ENCODE results near the gene OR6B1. TPM values are rescaled to one million over a fixed set of nuclear protein-coding genes. Genes with fewer than 3 reads are reported as not detected.

Gene OR6B1
- total RNA-seq (not detected), polyA plus RNA-seq (ENCODE audit: insufficient read depth in 1 of 8, insufficient read length in 8 of 8, low replicate concordance in 1 of 8) (under 1 TPM in 1 of 8 donors, not detected in 7; 0.04 TPM)
- long read RNA-seq, donor 1: 0 reads
- long read RNA-seq, donor 2: 0 reads
- long read RNA-seq, donor 3: 0 reads
- long read RNA-seq, donor 4: 0 reads
- long read RNA-seq, donor 5: 0 reads
- long read RNA-seq, donor 6: 0 reads
- long read RNA-seq, donor 7: 0 reads
- long read RNA-seq, donor 8: 0 reads
- long read RNA-seq, donor 9: 0 reads
- long read RNA-seq, donor 10: 0 reads
- long read RNA-seq, donor 11: 0 reads

DNA sequence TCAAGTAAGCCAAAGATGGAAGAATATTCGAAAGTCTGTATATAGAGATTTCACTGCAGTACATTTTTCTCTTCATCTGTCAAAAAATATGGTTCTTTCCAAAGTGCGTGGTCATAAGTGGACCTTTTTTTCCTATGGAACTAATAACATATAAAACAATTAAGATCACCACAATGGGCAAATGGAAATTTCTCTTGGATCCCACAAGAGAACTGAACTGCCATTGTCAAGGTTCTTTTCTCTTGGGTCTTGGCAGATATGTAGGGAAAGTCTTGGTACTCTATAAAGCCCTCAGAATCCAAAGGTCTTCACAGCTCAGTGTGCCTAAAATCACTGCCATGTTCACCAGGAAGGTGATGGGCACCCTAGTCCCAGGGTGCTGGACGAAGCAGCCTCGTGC lies at the start of gene OR6B1:
Gene OR6B1 (plus strand): TSS at position 301 of the 400 bp plus-strand sequence. CDS start 3,677 bp downstream, outside the sequence.
- WGBS (ENCODE audit: insufficient coverage): 87% methylated on average over 2 of the region's 4 CpGs
- no peak for DNase-seq
- no peaks in the 10 kb centered on the region for H3K4me1 ChIP-seq (ENCODE audit: control insufficient read depth, insufficient read depth, low read length)
- no peaks in the 10 kb centered on the region for H3K9me3 ChIP-seq (replicated peaks; ENCODE audit: control insufficient read depth, low read depth, low read length)
- H3K27me3 ChIP-seq (ENCODE audit: control insufficient read depth, insufficient read depth, low read length): no peaks in the 10 kb centered on the region
- no peak within 1 kb of the TSS for H3K4me3 ChIP-seq (ENCODE audit: low read length)
- no peaks in the 10 kb centered on the region for H3K36me3 ChIP-seq (ENCODE audit: control insufficient read depth, insufficient read depth, low read length)
- H3K27ac ChIP-seq (ENCODE audit: low read length): no peak within 1 kb of the TSS

DNA sequence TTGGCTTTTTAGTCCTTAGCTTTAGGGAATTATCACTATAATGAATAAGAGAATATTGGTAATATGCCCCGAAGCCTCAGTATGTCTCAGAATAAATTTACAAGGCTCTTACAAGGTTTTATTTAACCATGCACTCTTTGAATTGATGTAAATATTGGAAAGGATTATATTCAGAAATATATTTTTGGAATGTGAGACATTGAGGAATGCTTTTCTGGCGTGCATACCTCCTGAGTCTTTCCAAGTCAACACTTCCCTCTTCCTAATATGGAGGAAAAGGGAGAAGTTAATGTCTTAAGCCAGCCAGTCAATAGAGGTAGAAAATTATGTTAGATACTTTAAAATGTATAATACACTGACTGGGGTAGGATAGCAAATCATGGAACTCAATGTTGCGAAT lies 46.7 kb upstream of the OR6B1 start:
- H3K27ac ChIP-seq (ENCODE audit: low read length): no peak overlapping the region
- H3K27me3 ChIP-seq (ENCODE audit: control insufficient read depth, insufficient read depth, low read length): no peaks in the 10 kb centered on the region
- H3K36me3 ChIP-seq (ENCODE audit: control insufficient read depth, insufficient read depth, low read length): no peaks in the 10 kb centered on the region
- no peaks in the 10 kb centered on the region for H3K9me3 ChIP-seq (replicated peaks; ENCODE audit: control insufficient read depth, low read depth, low read length)
- peaks cover 2% of the 10 kb centered on the region for H3K4me1 ChIP-seq (ENCODE audit: control insufficient read depth, insufficient read depth, low read length)
- DNase-seq: peak; percentile 78
- WGBS (ENCODE audit: insufficient coverage): no CpG with 5 or more reads among the region's 3 CpGs
- H3K4me3 ChIP-seq (ENCODE audit: low read length): no peak overlapping the region

DNA sequence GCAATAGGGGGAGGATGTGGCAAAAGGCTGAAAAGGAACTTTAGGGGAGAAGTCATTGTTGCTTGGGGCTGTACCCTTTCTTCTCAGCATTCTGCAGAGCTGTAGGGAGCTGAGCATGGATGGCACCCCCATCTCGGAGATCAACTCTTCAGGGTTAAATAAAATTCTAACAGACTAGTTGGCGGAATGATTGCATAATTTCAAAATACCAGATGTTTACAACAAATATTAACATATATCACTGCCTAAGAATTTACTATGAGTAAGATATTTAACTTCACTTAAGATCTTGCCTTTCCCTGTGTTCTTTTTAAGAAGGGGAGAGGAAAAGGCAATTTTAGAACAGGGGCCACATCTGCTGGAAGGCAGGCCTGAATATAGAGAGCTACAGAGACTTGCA lies 46.0 kb upstream of the OR6B1 start:
- Histone ChIP-seq H3K4me1 (ENCODE audit: control insufficient read depth, insufficient read depth, low read length) (peaks cover 2% of the 10 kb centered on the region), H3K36me3 (ENCODE audit: control insufficient read depth, insufficient read depth, low read length) (no peaks in the 10 kb centered on the region), H3K27ac (ENCODE audit: low read length) (no peak overlapping the region), H3K4me3 (ENCODE audit: low read length) (no peak overlapping the region), H3K27me3 (ENCODE audit: control insufficient read depth, insufficient read depth, low read length) (no peaks in the 10 kb centered on the region), H3K9me3 (replicated peaks; ENCODE audit: control insufficient read depth, low read depth, low read length) (no peaks in the 10 kb centered on the region)
- DNase-seq: peak; percentile 44
- no CpG with 5 or more reads among the region's 2 CpGs for WGBS (ENCODE audit: insufficient coverage)

DNA sequence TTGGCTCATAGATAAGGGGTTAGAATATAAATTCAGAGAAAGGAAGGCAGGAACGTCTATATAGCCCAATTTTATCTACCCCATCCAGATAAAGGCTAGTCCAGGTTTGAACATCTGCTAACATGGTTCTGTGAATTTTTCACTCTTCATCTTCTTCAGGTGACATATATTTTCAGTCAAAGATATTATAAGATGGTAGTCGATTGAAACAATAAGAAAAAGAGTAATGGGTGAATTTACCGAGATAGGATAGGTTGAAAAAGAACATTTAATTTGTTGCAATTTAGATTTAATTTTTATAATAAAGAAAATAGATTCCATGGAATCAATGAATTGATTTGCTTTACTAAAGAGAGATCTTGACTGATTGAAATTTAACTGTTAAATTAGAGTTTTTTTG lies 45.6 kb upstream of the OR6B1 start, which contains the start of gene OR2F1:
Gene OR2F1 (plus strand): TSS at position 301 of the 400 bp plus-strand sequence. CDS start 5,127 bp downstream, outside the sequence.
- Histone ChIP-seq H3K36me3 (ENCODE audit: control insufficient read depth, insufficient read depth, low read length) (no peaks in the 10 kb centered on the region), H3K4me3 (ENCODE audit: low read length) (no peak within 1 kb of the TSS), H3K9me3 (replicated peaks; ENCODE audit: control insufficient read depth, low read depth, low read length) (no peaks in the 10 kb centered on the region), H3K4me1 (ENCODE audit: control insufficient read depth, insufficient read depth, low read length) (peaks cover 2% of the 10 kb centered on the region), H3K27me3 (ENCODE audit: control insufficient read depth, insufficient read depth, low read length) (no peaks in the 10 kb centered on the region), H3K27ac (ENCODE audit: low read length) (no peak within 1 kb of the TSS)
- DNase-seq: no peak
- no CpG with 5 or more reads among the region's 3 CpGs for WGBS (ENCODE audit: insufficient coverage)

DNA sequence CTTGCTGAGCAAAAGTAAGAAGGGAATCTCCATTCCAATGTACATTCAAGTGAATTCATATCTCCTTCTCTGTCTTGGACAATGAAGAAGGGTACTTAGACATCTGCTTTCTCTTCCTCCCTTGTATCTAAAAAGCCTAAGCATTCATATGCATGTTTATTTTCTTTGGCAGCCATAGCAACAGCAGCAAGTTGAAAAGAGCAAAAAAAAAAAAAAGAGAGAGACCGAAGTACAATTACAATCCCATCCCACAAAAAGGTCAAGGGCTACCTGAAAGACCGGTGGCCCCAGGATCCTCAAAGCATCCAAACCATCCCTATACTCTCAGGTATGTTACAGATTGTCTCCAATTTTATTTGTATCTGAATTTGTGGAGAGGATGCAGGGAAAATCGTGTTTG lies 41.3 kb upstream of the OR6B1 start:
- no CpG with 5 or more reads among the region's 3 CpGs for WGBS (ENCODE audit: insufficient coverage)
- H3K27me3 ChIP-seq (ENCODE audit: control insufficient read depth, insufficient read depth, low read length): no peaks in the 10 kb centered on the region
- DNase-seq: peak; percentile 59

DNA sequence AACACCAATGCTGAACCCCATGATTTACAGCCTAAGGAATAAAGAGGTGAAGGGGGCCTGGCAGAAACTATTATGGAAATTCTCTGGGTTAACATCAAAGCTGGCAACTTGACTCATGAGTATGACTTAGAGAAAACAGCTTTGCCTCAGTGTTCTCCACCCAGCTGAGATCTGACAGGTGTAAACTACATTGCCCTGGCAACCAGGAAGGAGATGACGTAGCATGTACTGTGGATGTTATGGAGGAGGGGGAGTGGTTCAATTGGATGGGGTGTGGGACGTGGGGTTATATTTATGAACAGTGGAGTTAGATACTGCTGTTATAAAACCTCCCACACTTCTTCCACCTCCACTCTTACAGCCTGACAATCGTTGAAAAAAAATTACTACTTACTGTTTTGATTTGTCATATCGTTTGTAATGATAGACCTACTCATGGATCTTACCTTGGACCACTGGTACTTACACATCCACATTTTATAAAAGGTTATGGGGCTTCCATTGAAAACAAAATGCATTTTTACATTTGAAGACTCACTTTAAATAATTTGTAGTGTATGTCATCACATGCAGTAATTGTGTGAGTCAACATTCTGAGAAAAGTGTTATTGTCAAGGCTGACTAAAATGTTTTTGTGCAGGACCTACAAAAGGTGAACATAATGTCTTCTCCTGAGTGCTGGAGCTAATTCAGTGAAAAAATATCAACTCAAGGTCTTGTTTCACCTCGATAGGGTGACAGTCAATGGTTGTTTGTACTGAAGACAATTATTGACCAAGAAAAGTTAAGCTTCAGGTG lies 39.1 kb upstream of the OR6B1 start:
- WGBS (ENCODE audit: insufficient coverage): no CpG with 5 or more reads among the region's 5 CpGs
- Histone ChIP-seq H3K4me3 (ENCODE audit: low read length) (no peak overlapping the region), H3K36me3 (ENCODE audit: control insufficient read depth, insufficient read depth, low read length) (no peaks in the 10 kb centered on the region), H3K4me1 (ENCODE audit: control insufficient read depth, insufficient read depth, low read length) (no peaks in the 10 kb centered on the region), H3K9me3 (replicated peaks; ENCODE audit: control insufficient read depth, low read depth, low read length) (no peaks in the 10 kb centered on the region), H3K27ac (ENCODE audit: low read length) (no peak overlapping the region), H3K27me3 (ENCODE audit: control insufficient read depth, insufficient read depth, low read length) (no peaks in the 10 kb centered on the region)
- no peak for DNase-seq

More for the DNA sequence above, 41.3 kb upstream of the OR6B1 start:
- H3K36me3 ChIP-seq (ENCODE audit: control insufficient read depth, insufficient read depth, low read length): no peaks in the 10 kb centered on the region
- H3K27ac ChIP-seq (ENCODE audit: low read length): no peak overlapping the region
- no peaks in the 10 kb centered on the region for H3K9me3 ChIP-seq (replicated peaks; ENCODE audit: control insufficient read depth, low read depth, low read length)
- H3K4me1 ChIP-seq (ENCODE audit: control insufficient read depth, insufficient read depth, low read length): peaks cover 2% of the 10 kb centered on the region
- H3K4me3 ChIP-seq (ENCODE audit: low read length): no peak overlapping the region

DNA sequence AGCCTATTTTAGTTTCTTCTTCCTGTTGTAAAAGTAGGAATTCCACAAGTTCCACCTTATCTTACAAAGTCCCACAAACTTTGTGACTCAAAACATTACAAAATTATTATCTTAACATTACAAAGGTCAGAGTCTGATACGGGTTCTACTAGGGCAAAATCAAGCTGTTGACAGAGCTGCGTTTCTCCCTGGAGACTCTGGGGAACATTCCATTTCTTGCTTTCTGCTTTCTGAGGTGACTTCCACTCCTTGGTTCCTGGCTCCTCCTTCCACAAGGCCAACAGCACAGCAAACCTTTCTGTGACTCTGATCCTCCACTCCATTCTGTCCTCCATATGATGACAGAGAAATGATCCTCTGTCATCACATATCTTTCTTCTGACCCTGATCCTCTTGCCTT lies 34.8 kb upstream of the OR6B1 start:
- Histone ChIP-seq H3K4me1 (ENCODE audit: control insufficient read depth, insufficient read depth, low read length) (no peaks in the 10 kb centered on the region), H3K36me3 (ENCODE audit: control insufficient read depth, insufficient read depth, low read length) (no peaks in the 10 kb centered on the region), H3K27ac (ENCODE audit: low read length) (no peak overlapping the region), H3K4me3 (ENCODE audit: low read length) (no peak overlapping the region), H3K9me3 (replicated peaks; ENCODE audit: control insufficient read depth, low read depth, low read length) (no peaks in the 10 kb centered on the region), H3K27me3 (ENCODE audit: control insufficient read depth, insufficient read depth, low read length) (no peaks in the 10 kb centered on the region)
- no peak for DNase-seq
- WGBS (ENCODE audit: insufficient coverage): 70% methylated on average over 2 of the region's 2 CpGs

DNA sequence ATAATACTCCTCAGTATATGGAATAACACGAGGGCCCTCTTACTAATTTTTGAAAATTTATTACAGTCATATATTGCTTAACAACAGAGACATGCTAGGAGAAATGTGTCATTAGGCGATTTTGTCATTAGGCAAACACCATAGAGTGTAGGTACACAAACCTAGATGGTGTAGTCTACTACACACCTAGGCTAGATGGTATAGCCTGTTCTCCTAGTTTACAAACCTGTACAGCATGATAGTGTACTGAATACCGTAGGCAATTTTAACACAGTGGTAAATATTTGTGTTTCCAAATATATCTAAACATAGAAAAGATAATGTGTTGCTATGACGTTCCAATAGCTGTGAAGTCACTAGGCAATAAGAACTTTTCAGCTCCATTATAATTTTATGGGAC lies 32.7 kb upstream of the OR6B1 start:
- H3K4me3 ChIP-seq (ENCODE audit: low read length): no peak overlapping the region
- no CpG with 5 or more reads among the region's 4 CpGs for WGBS (ENCODE audit: insufficient coverage)
- no peaks in the 10 kb centered on the region for H3K36me3 ChIP-seq (ENCODE audit: control insufficient read depth, insufficient read depth, low read length)
- H3K27me3 ChIP-seq (ENCODE audit: control insufficient read depth, insufficient read depth, low read length): no peaks in the 10 kb centered on the region
- no peak overlapping the region for H3K27ac ChIP-seq (ENCODE audit: low read length)
- no peaks in the 10 kb centered on the region for H3K4me1 ChIP-seq (ENCODE audit: control insufficient read depth, insufficient read depth, low read length)
- no peaks in the 10 kb centered on the region for H3K9me3 ChIP-seq (replicated peaks; ENCODE audit: control insufficient read depth, low read depth, low read length)
- no peak for DNase-seq

DNA sequence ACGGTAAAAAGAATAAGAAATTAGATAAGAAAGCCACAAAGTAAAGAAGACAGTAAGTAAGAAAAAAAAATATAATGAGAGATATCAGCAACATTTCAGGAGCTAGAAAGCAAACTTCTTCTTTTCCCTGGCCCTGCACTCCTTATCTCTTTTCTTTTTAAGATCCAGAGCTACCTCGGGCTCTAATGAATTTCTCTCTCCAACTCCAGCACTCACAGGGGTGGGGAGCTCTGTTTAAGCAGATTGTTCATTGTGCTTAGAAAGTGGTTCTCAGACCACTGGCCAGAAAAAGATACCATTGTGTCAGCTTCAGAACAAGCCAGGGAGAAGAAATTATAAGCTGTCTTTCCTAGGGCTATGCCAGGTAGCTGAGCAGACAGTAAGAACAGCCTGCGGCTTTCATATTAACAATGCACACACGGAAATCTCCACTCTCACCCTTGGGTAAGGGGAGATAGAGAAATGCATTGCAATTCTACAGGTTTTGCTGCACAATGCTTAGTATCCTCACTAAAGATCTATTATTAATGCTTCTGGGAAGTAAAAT lies 26.2 kb upstream of the OR6B1 start:
- H3K4me1 ChIP-seq (ENCODE audit: control insufficient read depth, insufficient read depth, low read length): no peaks in the 10 kb centered on the region
- H3K4me3 ChIP-seq (ENCODE audit: low read length): no peak overlapping the region
- no peak for DNase-seq
- no peaks in the 10 kb centered on the region for H3K36me3 ChIP-seq (ENCODE audit: control insufficient read depth, insufficient read depth, low read length)
- no peaks in the 10 kb centered on the region for H3K27me3 ChIP-seq (ENCODE audit: control insufficient read depth, insufficient read depth, low read length)
- H3K9me3 ChIP-seq (replicated peaks; ENCODE audit: control insufficient read depth, low read depth, low read length): no peaks in the 10 kb centered on the region
- H3K27ac ChIP-seq (ENCODE audit: low read length): no peak overlapping the region
- no CpG with 5 or more reads among the region's 4 CpGs for WGBS (ENCODE audit: insufficient coverage)

DNA sequence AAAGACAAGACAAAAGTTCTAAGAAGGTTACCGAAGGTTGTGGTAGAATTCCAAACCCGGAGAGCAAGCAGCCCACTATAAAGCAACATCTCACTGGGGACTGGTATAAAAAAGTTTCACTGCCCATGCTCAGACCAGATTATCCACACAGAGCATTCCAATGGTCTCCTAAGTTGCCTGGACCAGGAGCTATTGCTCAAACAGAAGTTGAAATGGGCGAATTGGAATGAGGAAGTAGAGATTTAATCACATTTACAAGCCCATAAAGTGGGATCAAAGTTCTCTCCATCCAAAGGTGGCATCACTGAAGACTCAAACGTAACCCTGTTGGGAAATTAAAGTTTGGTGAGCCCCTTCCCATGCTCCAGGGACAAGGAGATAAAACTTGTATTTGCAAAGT lies 25.7 kb upstream of the OR6B1 start:
- no peaks in the 10 kb centered on the region for H3K36me3 ChIP-seq (ENCODE audit: control insufficient read depth, insufficient read depth, low read length)
- H3K9me3 ChIP-seq (replicated peaks; ENCODE audit: control insufficient read depth, low read depth, low read length): no peaks in the 10 kb centered on the region
- no peaks in the 10 kb centered on the region for H3K4me1 ChIP-seq (ENCODE audit: control insufficient read depth, insufficient read depth, low read length)
- H3K27ac ChIP-seq (ENCODE audit: low read length): no peak overlapping the region
- H3K4me3 ChIP-seq (ENCODE audit: low read length): no peak overlapping the region
- no peak for DNase-seq
- H3K27me3 ChIP-seq (ENCODE audit: control insufficient read depth, insufficient read depth, low read length): no peaks in the 10 kb centered on the region
- WGBS (ENCODE audit: insufficient coverage): 81% methylated on average over 3 of the region's 4 CpGs
